ENCODE results near the gene SLC45A1.

The SLC45A1 gene

DNA sequence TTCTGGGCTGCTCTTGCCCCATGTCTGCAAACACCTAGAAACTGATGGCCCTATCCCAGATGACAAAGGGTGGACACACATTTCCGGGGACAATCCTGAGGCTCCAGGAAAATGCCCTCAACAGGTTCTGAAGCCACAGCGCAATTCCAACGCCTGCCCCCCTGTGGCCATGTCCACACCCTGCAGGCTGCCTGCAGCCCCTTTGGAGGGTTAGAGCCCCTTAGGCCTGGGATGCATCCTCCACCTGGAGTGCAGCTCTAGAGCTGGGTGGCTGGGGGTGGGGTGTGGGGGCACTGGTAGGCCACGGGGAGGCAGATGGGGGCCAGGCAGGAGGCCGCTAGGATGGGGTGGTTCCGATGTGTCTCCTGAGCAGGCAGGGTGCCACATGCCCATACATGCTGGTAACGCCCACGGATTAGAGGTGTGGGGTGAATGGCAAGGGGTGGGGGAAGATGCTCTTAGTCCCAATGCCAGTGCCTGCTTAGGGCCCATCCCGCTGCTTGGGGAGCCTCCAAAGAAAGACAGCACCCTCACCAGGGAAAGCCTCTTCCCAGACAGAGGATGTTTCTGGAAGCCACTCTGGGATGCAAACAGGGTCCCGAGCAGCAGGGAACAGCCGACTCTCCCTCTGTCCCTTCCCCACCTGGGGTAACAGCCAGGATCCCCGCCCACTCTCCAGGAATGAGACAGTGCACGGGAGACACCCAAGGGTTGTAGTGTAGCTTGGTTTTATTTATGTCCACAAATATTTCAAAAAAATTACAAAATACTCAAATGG, 34.0 kb downstream of the SLC45A1 start:
- Histone ChIP-seq H3K27ac (ENCODE audit: low read length, poor library complexity, severe bottlenecking) (no peak overlapping the region), H3K4me2 (ENCODE audit: low read length, poor library complexity, severe bottlenecking) (no peak overlapping the region), H3K79me1 (replicated peaks; ENCODE audit: low read length, poor library complexity, severe bottlenecking) (peaks cover 18% of the 10 kb centered on the region), H3K4ac (ENCODE audit: low read depth in 1 of 2, low read length in 2 of 2) (no peak overlapping the region), H3K14ac (ENCODE audit: low read length in 2 of 2) (no peak overlapping the region), H2BK12ac (ENCODE audit: low read length in 2 of 2) (no peak overlapping the region), H2AFZ (ENCODE audit: low read depth, low read length) (no peak overlapping the region), H3K4me3 (ENCODE audit: insufficient read depth in 1 of 2, low read depth in 1 of 2, low read length in 2 of 2) (no peak overlapping the region), H2AK5ac (ENCODE audit: low read length, severe bottlenecking) (no peak overlapping the region), H3K9me3 (ENCODE audit: control insufficient read depth, low read length) (no peaks in the 10 kb centered on the region), H3K23ac (ENCODE audit: low read length in 2 of 2) (no peak overlapping the region), H3K27me3 (ENCODE audit: control insufficient read depth in 1 of 2, insufficient read depth in 1 of 2, low read length in 2 of 2) (peaks cover 0 to 5% of the 10 kb centered on the region in 2 experiments), H3K9ac (ENCODE audit: low read length) (no peak overlapping the region), H3K18ac (ENCODE audit: low read depth in 1 of 2, low read length in 2 of 2) (no peak overlapping the region), H2BK5ac (ENCODE audit: low read depth, low read length, poor library complexity, severe bottlenecking) (no peak overlapping the region), H2BK15ac (ENCODE audit: low read depth, poor library complexity, severe bottlenecking) (no peak overlapping the region), H3K4me1 (ENCODE audit: control insufficient read depth, insufficient read depth, low read depth, low read length) (peaks cover 15% of the 10 kb centered on the region), H3K36me3 (ENCODE audit: control insufficient read depth in 1 of 2, insufficient read depth in 2 of 2, low read depth in 1 of 2, low read length in 2 of 2) (peaks cover 50 to 62% of the 10 kb centered on the region in 2 experiments), H4K8ac (ENCODE audit: low read length) (no peak overlapping the region), H4K91ac (ENCODE audit: low read length) (no peak overlapping the region), H2BK120ac (ENCODE audit: low read depth, low read length) (no peak overlapping the region)
- 75% methylated on average over 8 of the region's 13 CpGs for WGBS
- no peak for DNase-seq

DNA sequence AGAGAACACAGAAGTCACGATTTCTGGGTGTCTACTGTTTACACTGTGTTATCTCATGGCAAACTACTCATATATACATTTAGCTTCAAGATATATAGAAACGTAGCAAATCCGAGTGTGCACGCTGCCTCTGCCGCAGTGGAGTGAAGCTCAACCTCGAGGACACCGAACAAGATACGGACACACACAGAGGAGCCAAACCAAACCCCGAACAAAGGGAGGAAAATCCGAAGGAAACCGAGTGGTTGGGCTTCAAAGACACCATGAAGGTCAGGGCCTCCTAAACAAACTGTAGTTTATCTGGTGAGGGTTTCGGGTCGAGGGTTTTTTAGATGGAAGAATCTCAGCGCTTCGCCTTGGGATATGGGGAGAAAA, 34.5 kb downstream of the SLC45A1 start:
- Histone ChIP-seq H2BK5ac (ENCODE audit: low read depth, low read length, poor library complexity, severe bottlenecking) (no peak overlapping the region), H2BK12ac (ENCODE audit: low read length in 2 of 2) (no peak overlapping the region), H3K9me3 (ENCODE audit: control insufficient read depth, low read length) (no peaks in the 10 kb centered on the region), H2BK120ac (ENCODE audit: low read depth, low read length) (no peak overlapping the region), H3K27ac (ENCODE audit: low read length, poor library complexity, severe bottlenecking) (no peak overlapping the region), H3K23ac (ENCODE audit: low read length in 2 of 2) (no peak overlapping the region), H3K36me3 (ENCODE audit: control insufficient read depth in 1 of 2, insufficient read depth in 2 of 2, low read depth in 1 of 2, low read length in 2 of 2) (peaks cover 56 to 68% of the 10 kb centered on the region in 2 experiments), H3K79me1 (replicated peaks; ENCODE audit: low read length, poor library complexity, severe bottlenecking) (peaks cover 20% of the 10 kb centered on the region), H3K18ac (ENCODE audit: low read depth in 1 of 2, low read length in 2 of 2) (no peak overlapping the region), H2AFZ (ENCODE audit: low read depth, low read length) (no peak overlapping the region), H3K9ac (ENCODE audit: low read length) (no peak overlapping the region), H3K4me2 (ENCODE audit: low read length, poor library complexity, severe bottlenecking) (no peak overlapping the region), H2AK5ac (ENCODE audit: low read length, severe bottlenecking) (no peak overlapping the region), H3K4me1 (ENCODE audit: control insufficient read depth, insufficient read depth, low read depth, low read length) (peaks cover 15% of the 10 kb centered on the region), H4K8ac (ENCODE audit: low read length) (no peak overlapping the region), H3K27me3 (ENCODE audit: control insufficient read depth in 1 of 2, insufficient read depth in 1 of 2, low read length in 2 of 2) (peaks cover 0 to 5% of the 10 kb centered on the region in 2 experiments), H3K14ac (ENCODE audit: low read length in 2 of 2) (no peak overlapping the region), H4K91ac (ENCODE audit: low read length) (no peak overlapping the region), H3K4me3 (ENCODE audit: insufficient read depth in 1 of 2, low read depth in 1 of 2, low read length in 2 of 2) (no peak overlapping the region), H3K4ac (ENCODE audit: low read depth in 1 of 2, low read length in 2 of 2) (no peak overlapping the region), H2BK15ac (ENCODE audit: low read depth, poor library complexity, severe bottlenecking) (no peak overlapping the region)
- WGBS: 89% methylated on average over 15 of the region's 15 CpGs
- no peak for DNase-seq

DNA sequence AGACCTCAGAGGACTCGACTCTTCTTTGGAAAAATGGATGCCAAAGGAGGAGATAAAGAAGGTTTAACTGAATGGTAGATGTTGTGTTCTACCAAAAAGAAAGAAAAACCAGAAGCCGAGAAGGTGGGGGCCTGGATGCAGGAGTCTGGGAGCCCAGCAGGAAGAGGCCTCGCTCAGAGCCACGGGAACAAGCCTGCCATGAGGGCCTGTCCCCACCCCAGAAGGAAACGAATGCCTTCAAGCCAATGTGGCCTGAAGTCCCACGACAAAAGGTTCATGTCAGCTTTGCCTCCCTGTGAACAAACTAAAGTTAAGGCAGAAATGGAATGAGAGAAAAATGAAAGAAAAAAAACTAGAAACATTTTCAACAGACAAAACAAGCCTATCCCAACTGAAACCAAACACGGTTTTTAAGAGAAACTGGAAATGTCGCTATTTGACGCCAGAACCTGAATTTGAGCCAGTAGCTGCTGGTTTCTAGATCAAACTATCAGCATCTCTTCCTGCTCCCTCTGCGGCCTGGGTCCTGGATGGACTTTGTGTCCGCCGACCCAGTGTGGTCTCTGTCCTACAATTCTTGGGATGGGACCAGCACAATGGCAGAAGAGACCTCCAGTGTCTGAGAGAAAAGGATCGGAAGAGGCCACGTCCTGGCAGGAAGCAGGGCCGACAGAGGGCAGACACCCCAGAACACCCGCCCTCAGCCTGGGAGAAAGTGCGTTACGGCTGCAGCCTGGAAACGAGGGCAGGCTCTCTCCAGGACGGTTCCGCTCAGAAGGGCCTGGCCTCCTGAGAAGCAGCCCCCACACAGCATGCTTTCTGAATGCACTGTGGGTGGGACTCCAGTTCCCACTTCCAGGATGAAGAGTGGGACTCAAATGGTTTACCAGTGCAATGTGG, 35.2 kb downstream of the SLC45A1 start:
- H3K9ac ChIP-seq (ENCODE audit: low read length): peak overlapping the region; percentile 61
- H3K36me3 ChIP-seq (ENCODE audit: control insufficient read depth in 1 of 2, insufficient read depth in 2 of 2, low read depth in 1 of 2, low read length in 2 of 2): peaks cover 62 to 75% of the 10 kb centered on the region in 2 experiments
- H4K91ac ChIP-seq (ENCODE audit: low read length): no peak overlapping the region
- H2BK12ac ChIP-seq (ENCODE audit: low read length in 2 of 2): no peak overlapping the region
- H3K27ac ChIP-seq (ENCODE audit: low read length, poor library complexity, severe bottlenecking): no peak overlapping the region
- no peak overlapping the region for H3K18ac ChIP-seq (ENCODE audit: low read depth in 1 of 2, low read length in 2 of 2)
- H3K27me3 ChIP-seq (ENCODE audit: control insufficient read depth in 1 of 2, insufficient read depth in 1 of 2, low read length in 2 of 2): peaks cover 0 to 1% of the 10 kb centered on the region in 2 experiments
- H3K4me2 ChIP-seq (ENCODE audit: low read length, poor library complexity, severe bottlenecking): no peak overlapping the region
- no peak overlapping the region for H3K14ac ChIP-seq (ENCODE audit: low read length in 2 of 2)
- peaks cover 12% of the 10 kb centered on the region for H3K4me1 ChIP-seq (ENCODE audit: control insufficient read depth, insufficient read depth, low read depth, low read length)
- no peak overlapping the region for H2AFZ ChIP-seq (ENCODE audit: low read depth, low read length)
- no peak overlapping the region for H3K4ac ChIP-seq (ENCODE audit: low read depth in 1 of 2, low read length in 2 of 2)
- H2AK5ac ChIP-seq (ENCODE audit: low read length, severe bottlenecking): no peak overlapping the region
- H3K23ac ChIP-seq (ENCODE audit: low read length in 2 of 2): no peak overlapping the region
- H3K9me3 ChIP-seq (ENCODE audit: control insufficient read depth, low read length): no peaks in the 10 kb centered on the region
- no peak overlapping the region for H2BK15ac ChIP-seq (ENCODE audit: low read depth, poor library complexity, severe bottlenecking)
- 90% methylated on average over 21 of the region's 21 CpGs for WGBS
- H3K79me1 ChIP-seq (replicated peaks; ENCODE audit: low read length, poor library complexity, severe bottlenecking): peaks cover 23% of the 10 kb centered on the region
- peak overlapping the region; percentile 21 for H4K8ac ChIP-seq (ENCODE audit: low read length)
- H3K4me3 ChIP-seq (ENCODE audit: insufficient read depth in 1 of 2, low read depth in 1 of 2, low read length in 2 of 2): no peak overlapping the region
- no peak overlapping the region for H2BK5ac ChIP-seq (ENCODE audit: low read depth, low read length, poor library complexity, severe bottlenecking)
- no peak for DNase-seq
- no peak overlapping the region for H2BK120ac ChIP-seq (ENCODE audit: low read depth, low read length)

DNA sequence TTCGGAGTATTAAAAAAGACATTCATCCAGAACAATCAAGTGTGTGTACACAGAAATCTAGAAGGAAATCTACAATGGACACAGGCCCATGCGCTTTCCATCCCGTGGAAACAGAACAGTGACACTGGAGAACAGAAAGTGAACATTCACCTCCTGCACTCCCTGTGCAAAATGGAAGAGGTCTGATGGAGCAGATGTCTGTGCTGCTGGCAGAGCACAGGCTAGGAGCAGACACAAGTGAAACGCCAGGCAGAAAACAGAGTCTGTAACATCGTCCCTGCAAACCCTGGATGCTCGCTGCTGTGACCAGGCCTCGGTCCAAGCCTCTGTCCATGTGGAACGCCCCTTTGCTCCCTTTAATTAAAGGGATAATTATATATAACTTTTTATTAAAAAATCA, 36.1 kb downstream of the SLC45A1 start:
- Histone ChIP-seq H2BK120ac (ENCODE audit: low read depth, low read length) (no peak overlapping the region), H3K9me3 (ENCODE audit: control insufficient read depth, low read length) (no peaks in the 10 kb centered on the region), H3K4ac (ENCODE audit: low read depth in 1 of 2, low read length in 2 of 2) (no peak overlapping the region), H3K27ac (ENCODE audit: low read length, poor library complexity, severe bottlenecking) (no peak overlapping the region), H2AK5ac (ENCODE audit: low read length, severe bottlenecking) (no peak overlapping the region), H2AFZ (ENCODE audit: low read depth, low read length) (no peak overlapping the region), H3K18ac (ENCODE audit: low read depth in 1 of 2, low read length in 2 of 2) (no peak overlapping the region), H4K91ac (ENCODE audit: low read length) (no peak overlapping the region), H2BK12ac (ENCODE audit: low read length in 2 of 2) (no peak overlapping the region), H3K4me2 (ENCODE audit: low read length, poor library complexity, severe bottlenecking) (no peak overlapping the region), H3K23ac (ENCODE audit: low read length in 2 of 2) (no peak overlapping the region), H3K36me3 (ENCODE audit: control insufficient read depth in 1 of 2, insufficient read depth in 2 of 2, low read depth in 1 of 2, low read length in 2 of 2) (peaks cover 71 to 84% of the 10 kb centered on the region in 2 experiments), H3K14ac (ENCODE audit: low read length in 2 of 2) (no peak overlapping the region), H2BK5ac (ENCODE audit: low read depth, low read length, poor library complexity, severe bottlenecking) (no peak overlapping the region), H3K4me1 (ENCODE audit: control insufficient read depth, insufficient read depth, low read depth, low read length) (peaks cover 14% of the 10 kb centered on the region), H4K8ac (ENCODE audit: low read length) (no peak overlapping the region), H3K4me3 (ENCODE audit: insufficient read depth in 1 of 2, low read depth in 1 of 2, low read length in 2 of 2) (no peak overlapping the region), H3K79me1 (replicated peaks; ENCODE audit: low read length, poor library complexity, severe bottlenecking) (peaks cover 29% of the 10 kb centered on the region), H3K27me3 (ENCODE audit: control insufficient read depth in 1 of 2, insufficient read depth in 1 of 2, low read length in 2 of 2) (no peaks in the 10 kb centered on the region), H3K9ac (ENCODE audit: low read length) (peak overlapping the region; percentile 61), H2BK15ac (ENCODE audit: low read depth, poor library complexity, severe bottlenecking) (no peak overlapping the region)
- no peak for DNase-seq
- 98% methylated on average over 5 of the region's 8 CpGs for WGBS

Data from mesenchymal stem cell (in vitro differentiated cells and primary cell).